PFSK-1 (cell line): Measurements from ENCODE around the gene IL1RAPL2.

ENCODE experiments used
- FOXP2 ChIP-seq: optimal IDR thresholded peaks from 2 replicates; pipeline ENCODE3; 2011; ENCODE audit warnings: borderline replicate concordance, control low read depth, inconsistent platforms; ENCODE audit not compliant: insufficient read depth; ENCODE audit errors: extremely low read length, extremely low read depth
- POLR2AphosphoS5 ChIP-seq: IDR thresholded peaks from 2 replicates; pipeline ENCODE4 v1.6.1; 2012; ENCODE audit warnings: low read depth, mild to moderate bottlenecking, control low read depth, low read length, moderate library complexity
- REST ChIP-seq, 2 experiments: IDR thresholded peaks; 2 replicates each; pipeline versions ENCODE4 v1.6.1 to v1.8.0; 2011 to 2012; ENCODE audit warnings: low read depth in 2 of 2, low read length in 2 of 2, control low read depth in 1 of 2, inconsistent platforms in 1 of 2, mild to moderate bottlenecking in 1 of 2, moderate library complexity in 1 of 2; ENCODE audit not compliant: insufficient read depth in 1 of 2
- SIN3A ChIP-seq: IDR thresholded peaks from 2 replicates; pipeline ENCODE4 v1.6.1; 2012; ENCODE audit warnings: mild to moderate bottlenecking, low read length, moderate library complexity, borderline replicate concordance; ENCODE audit not compliant: insufficient read depth

GRCh38 chrX:104564335-104564734 is 1.7 kb upstream of the IL1RAPL2 start:
- TF ChIP-seq REST (IDR thresholded peaks at IDR 0.05; ENCODE audit: insufficient read depth in 1 of 2, low read depth in 2 of 2, low read length in 2 of 2) = no peak
- TF ChIP-seq SIN3A = no peak
- TF ChIP-seq FOXP2 = no peak
- no peak for TF ChIP-seq POLR2AphosphoS5
